NCI-H2196 treated with DMSO at 0.1 percent for 48 hours (cell line): ENCODE measurements around the gene GABRD.
"Not testable (repeated sequence)": the region's sequence is repeated elsewhere in the genome, so short reads cannot be mapped to it uniquely, and the experiment has no call there.

ENCODE experiments used
- DNase-seq: peaks from one replicate; lab custom pipeline; 2025; ENCODE audit not compliant: unreplicated experiment; lab: John Stamatoyannopoulos, UW

The GABRD gene

DNA sequence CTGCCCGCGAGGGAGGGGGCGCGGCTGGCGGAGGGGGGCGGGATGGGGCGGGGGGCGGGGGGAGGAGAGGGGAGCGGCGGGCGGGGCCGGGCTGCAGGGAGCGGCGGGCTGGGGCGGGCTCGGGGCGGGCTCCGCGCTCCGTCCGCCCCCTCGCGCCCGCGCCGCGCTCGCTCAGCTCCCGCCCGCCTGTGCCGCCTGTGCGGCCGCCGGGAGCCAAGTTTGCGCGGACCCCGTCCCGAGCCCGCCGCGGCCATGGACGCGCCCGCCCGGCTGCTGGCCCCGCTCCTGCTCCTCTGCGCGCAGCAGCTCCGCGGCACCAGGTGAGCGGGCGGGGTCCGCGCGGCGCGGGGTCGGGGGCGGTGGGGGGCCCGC, at the start of gene GABRD:
Gene GABRD (plus strand): TSS at position 174 of the 372 bp plus-strand sequence. CDS start 79 bp downstream, at position 253.
- no peak for DNase-seq

DNA sequence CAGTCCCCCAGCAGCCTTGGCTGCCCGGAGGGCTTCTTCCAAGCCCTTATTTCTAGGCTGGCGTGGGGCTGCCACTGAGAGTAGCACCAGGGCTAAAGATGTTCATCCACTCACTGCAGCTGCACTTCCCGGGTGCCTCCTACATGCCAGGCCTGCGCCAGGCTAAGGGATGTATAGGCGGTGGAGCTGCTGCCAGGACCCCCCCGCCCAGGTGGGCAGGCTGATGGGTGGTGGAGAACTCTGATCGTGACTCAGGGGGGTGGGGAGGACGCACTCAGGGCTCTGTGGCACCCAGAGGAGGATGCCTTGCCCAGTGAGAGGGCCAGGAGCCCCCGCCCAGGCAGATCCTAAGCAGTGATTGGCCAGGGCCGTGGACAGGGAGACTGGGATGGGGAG, 49.6 kb upstream of the GABRD start:
- DNase-seq: no peak

DNA sequence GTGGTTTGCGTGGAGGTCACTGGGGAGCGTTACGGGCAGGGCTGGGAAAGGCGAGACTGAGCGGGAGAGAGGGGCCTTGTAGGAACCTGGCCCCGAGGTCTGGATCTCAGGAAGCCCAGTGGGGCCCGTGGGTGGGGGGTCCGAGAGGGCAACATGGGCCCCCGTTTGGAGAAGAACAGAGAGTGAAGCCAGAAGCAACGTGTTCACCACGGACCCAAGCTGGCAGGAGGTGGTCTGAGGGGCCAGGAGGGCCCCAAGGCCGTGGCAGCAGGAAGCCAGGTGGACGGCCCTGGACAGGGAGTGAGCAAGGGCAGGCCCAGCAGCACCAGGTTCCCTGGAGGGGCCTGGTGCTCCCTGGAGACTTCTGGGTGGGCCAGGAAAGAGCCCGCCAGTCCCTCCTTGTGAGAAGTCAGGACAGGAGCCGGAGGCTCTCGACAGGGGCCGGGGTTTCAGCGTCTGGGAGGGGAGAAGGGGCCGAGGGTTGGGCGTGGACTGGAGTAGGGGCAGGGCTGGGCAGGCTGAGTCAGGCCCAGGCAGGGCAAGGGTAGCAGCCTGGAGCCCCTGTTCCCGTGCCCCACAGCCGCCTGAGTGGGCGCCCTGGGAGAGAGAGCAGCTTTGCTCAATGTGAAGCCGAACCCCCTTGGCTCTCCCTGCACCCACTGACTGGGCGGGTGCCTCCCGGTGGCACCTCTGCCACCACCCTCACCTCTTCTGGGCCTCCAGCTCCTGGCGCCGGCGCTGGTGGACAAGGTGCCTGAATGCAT, 49.0 kb upstream of the GABRD start:
- no peak for DNase-seq

GRCh38 chr1:1971017-1971416, 48.1 kb upstream of the GABRD start:
- no peak for DNase-seq

DNA sequence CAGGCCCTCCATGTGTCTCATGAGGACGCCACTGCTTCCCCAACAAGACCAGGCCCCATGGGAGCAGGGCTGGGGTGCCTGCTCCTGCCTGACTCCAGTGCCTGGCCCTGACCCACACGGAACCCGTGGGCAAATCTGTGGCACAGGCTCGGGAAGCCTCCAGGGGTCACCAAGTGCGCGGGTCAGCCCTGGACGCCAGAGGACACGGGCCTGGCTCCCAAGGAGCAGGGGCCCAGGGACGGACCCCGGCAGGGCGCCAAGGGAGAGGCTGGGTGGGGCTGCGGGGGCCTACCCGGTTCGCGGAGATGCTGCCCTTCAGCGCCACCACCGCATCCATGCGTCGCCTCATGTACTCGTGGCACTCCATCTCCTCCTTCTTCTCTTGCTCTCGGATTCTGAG, 47.5 kb upstream of the GABRD start:
- no peak for DNase-seq

- no peak for DNase-seq
Observed at GRCh38 chr1:1972976-1973715, 46.0 kb upstream of the GABRD start.

GRCh38 chr1:1973716-1974642, 45.2 kb upstream of the GABRD start:
- no peak for DNase-seq

- no peak for DNase-seq
Observed at GRCh38 chr1:1974834-1975233, 44.3 kb upstream of the GABRD start.

- no peak for DNase-seq
Observed at GRCh38 chr1:1975535-1975934, 43.6 kb upstream of the GABRD start.

DNA sequence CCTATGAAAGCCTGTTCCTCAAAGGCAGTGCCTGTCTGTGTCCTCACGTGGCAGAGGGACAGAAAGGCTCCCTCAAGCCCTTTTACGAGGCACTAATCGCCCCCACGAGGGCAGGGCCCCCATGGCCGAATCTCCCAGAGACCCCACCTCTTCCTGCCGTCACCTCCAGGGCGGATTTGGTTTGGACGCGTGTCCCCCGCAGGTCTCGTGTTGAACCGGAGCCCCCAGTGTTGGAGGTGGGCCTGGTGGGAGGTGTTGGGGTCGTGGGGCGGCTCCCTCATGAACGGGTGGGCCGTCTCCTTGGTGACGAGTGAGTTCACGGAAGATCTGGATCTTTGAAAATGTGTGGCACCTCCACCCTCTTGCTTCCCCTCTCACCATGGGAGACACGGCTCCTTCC, 43.1 kb upstream of the GABRD start:
- no peak for DNase-seq

GRCh38 chr1:1978108-1978507, 41.0 kb upstream of the GABRD start:
- no peak for DNase-seq

GRCh38 chr1:1978690-1979481, 40.3 kb upstream of the GABRD start:
- not testable (repeated sequence) for DNase-seq

DNA sequence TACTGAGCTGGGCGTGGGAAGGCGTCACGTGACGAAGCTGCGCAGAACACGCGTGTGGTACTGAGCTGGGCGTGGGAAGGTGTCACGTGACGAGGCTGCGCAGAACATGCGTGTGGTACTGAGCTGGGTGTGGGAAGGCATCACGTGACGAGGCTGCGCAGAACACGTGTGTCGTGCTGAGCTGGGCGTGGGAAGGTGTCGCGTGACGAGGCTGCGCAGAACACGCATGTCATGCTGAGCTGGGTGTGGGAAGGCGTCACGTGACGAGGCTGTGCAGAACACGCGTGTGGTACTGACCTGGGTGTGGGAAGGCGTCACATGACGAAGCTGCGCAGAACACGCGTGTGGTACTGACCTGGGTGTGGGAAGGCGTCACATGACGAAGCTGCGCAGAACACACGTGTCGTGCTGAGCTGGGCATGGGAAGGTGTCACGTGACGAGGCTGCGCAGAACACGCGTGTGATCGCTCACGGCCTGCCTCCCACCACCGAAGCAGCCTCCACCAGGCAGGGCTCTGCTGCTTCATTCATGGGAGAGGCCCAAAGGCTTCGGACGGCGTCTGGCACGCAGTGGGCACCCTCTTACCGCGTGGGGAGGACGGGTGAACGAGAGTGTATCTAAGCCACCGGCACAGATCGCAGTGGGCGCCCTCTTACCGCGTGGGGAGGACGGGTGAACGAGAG, 39.5 kb upstream of the GABRD start:
- no peak for DNase-seq

DNA sequence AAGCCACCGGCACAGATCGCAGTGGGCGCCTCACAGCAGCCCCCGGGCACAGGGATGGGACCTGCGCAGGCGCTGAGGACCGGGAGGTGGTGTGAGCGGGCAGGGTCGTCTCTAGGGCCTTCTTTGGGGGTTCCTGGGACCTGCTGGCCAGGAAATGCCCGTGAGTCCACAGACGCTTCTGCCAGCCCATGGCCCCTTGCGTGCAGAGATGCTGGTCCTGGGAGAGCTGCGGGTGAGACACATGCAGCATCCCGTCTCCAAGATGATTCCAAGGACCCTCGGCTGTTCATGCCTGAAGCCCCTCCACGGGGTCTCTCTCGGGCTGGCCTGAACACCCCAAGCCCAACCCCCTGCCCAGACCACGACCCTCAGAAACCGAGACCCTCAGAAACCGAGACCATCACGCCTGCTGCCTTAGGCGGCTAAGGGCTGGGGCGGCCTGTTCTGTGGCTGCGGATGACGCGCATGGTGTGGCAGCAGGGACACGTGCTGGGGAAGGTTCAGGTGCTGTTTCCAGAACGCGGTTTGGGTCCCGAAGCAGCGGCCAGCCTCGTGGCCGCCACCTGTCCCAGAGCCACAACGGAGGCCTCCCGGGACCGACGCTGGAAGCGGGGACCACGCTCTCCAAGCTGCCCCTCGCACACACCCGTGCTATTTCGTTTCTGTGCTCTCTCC, 38.5 kb upstream of the GABRD start:
- no peak for DNase-seq

- DNase-seq: no peak
Observed at GRCh38 chr1:1981142-1981500, 38.0 kb upstream of the GABRD start.

DNA sequence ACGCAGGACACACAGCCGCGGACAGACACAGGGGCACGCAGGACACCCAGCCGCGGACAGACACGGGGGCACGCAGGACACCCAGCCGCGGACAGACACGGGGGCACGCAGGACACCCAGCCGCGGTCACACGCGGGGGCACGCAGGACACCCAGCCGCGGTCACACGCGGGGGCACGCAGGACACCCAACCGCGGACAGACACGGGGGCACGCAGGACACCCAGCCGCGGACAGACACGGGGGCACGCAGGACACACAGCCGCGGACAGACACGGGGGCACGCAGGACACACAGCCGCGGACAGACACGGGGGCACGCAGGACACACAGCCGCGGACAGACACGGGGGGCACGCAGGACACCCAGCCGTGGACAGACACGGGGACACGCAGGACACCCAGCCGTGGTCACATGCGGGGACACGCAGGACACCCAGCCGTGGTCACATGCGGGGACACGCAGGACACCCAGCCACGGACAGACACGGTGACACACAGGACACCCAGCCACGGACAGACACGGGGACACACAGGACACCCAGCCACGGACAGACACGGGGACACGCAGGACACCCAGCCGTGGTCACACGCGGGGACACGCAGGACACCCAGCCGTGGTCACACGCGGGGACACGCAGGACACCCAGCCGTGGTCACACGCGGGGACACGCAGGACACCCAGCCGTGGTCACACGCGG, 37.4 kb upstream of the GABRD start:
- not testable (repeated sequence) for DNase-seq

GRCh38 chr1:1982379-1983232, 36.5 kb upstream of the GABRD start:
- no peak for DNase-seq

GRCh38 chr1:1984560-1985070, 34.5 kb upstream of the GABRD start:
- DNase-seq: no peak
